MM.1S (cell line): ENCODE measurements around the gene WDSUB1.

Experiments used
- DNase-seq: peaks from one replicate; pipeline ENCODE4 v3.0.0-alpha.2; 2015
- H2AFZ ChIP-seq: fragments of 300-600 bp; sonication (generic); 2 replicates; pipeline ENCODE4 v1.6.0; 2016; ENCODE audit warnings: antibody characterized with exemption, low read length
- H3F3A ChIP-seq: fragments of 300-600 bp; sonication (generic); 2 replicates; pipeline ENCODE4 v1.6.1; 2016; ENCODE audit warnings: mild to moderate bottlenecking, antibody characterized with exemption, low read length, moderate library complexity, mixed read lengths; ENCODE audit not compliant: insufficient read depth
- H3K27ac ChIP-seq: fragments of 300-600 bp; sonication (generic); 2 replicates; pipeline ENCODE4 v1.5.1; 2016; ENCODE audit warnings: mild to moderate bottlenecking, low read length
- H3K27me3 ChIP-seq: fragments of 300-600 bp; sonication (generic); replicated peaks from 2 replicates; pipeline ENCODE4 v1.6.0; 2016; ENCODE audit warnings: low read length; ENCODE audit not compliant: insufficient read depth
- H3K36me3 ChIP-seq: fragments of 300-600 bp; sonication (generic); replicated peaks from 2 replicates; pipeline ENCODE4 v1.6.1; 2016; ENCODE audit warnings: mild to moderate bottlenecking, low read length, mixed read lengths; ENCODE audit not compliant: insufficient read depth
- H3K4me1 ChIP-seq: fragments of 300-600 bp; sonication (generic); 2 replicates; pipeline ENCODE4 v1.6.1; 2016; ENCODE audit warnings: low read length, mixed read lengths
- H3K4me2 ChIP-seq: fragments of 300-600 bp; sonication (generic); 2 replicates; pipeline ENCODE4 v1.6.0; 2016; ENCODE audit warnings: low read depth, low read length
- H3K4me3 ChIP-seq: fragments of 300-600 bp; sonication (generic); 2 replicates; pipeline ENCODE4 v1.5.1; 2016; ENCODE audit warnings: low read length, mixed read lengths
- H3K79me2 ChIP-seq: fragments of 300-600 bp; sonication (generic); 2 replicates; pipeline ENCODE4 v1.6.1; 2016; ENCODE audit warnings: mixed run types, low read length, mixed read lengths
- H3K9ac ChIP-seq: fragments of 300-600 bp; sonication (generic); 2 replicates; pipeline ENCODE4 v1.6.1; 2016; ENCODE audit warnings: low read length, mixed read lengths
- H3K9me2 ChIP-seq: fragments of 300-600 bp; sonication (generic); replicated peaks from 2 replicates; pipeline ENCODE4 v1.6.1; 2016; ENCODE audit warnings: mild to moderate bottlenecking, low read length, mixed read lengths; ENCODE audit not compliant: insufficient read depth
- H3K9me3 ChIP-seq: fragments of 300-600 bp; sonication (generic); replicated peaks from 2 replicates; pipeline ENCODE4 v1.6.1; 2016; ENCODE audit warnings: mild to moderate bottlenecking, low read length, mixed read lengths; ENCODE audit not compliant: insufficient read depth
- H4K20me1 ChIP-seq: fragments of 300-600 bp; sonication (generic); 2 replicates; pipeline ENCODE4 v1.6.1; 2016; ENCODE audit warnings: mild to moderate bottlenecking, low read length, moderate library complexity, mixed read lengths; ENCODE audit not compliant: insufficient read depth
- CTCF ChIP-seq: fragments of 300-600 bp; sonication (generic); IDR thresholded peaks from 2 replicates; pipeline ENCODE4 v1.5.1; 2016; ENCODE audit warnings: antibody characterized with exemption, low read length, mixed read lengths
- EZH2 ChIP-seq: fragments of 300-600 bp; sonication (generic); optimal IDR thresholded peaks from 2 replicates; pipeline ENCODE3; 2017; ENCODE audit warnings: low read depth, mild to moderate bottlenecking, antibody characterized with exemption, low read length, mixed read lengths
- EZH2phosphoT487 ChIP-seq: fragments of 300-600 bp; sonication (generic); IDR thresholded peaks from 2 replicates; pipeline ENCODE4 v1.6.1; 2018; ENCODE audit warnings: antibody characterized with exemption, low read length

The WDSUB1 gene

GRCh38 chr2:159243529-159243928 lies 43.0 kb downstream of the WDSUB1 start:
- Histone ChIP-seq H3K9me2 (no peaks in the 10 kb centered on the region), H3K4me2 (no peak overlapping the region), H3K9me3 (no peaks in the 10 kb centered on the region), H3K27ac (no peak overlapping the region), H3K9ac (no peak overlapping the region), H3K4me1 (no peaks in the 10 kb centered on the region), H2AFZ (no peak overlapping the region), H3K4me3 (no peak overlapping the region), H4K20me1 (no peaks in the 10 kb centered on the region), H3K36me3 (0 out of 2 replicates have a peak, but pooled peaks cover 2% of the 10 kb centered on the region), H3F3A (no peaks in the 10 kb centered on the region), H3K27me3 (no peaks in the 10 kb centered on the region), H3K79me2 (no peaks in the 10 kb centered on the region)
- no peak for TF ChIP-seq CTCF
- TF ChIP-seq EZH2phosphoT487, result no peak
- TF ChIP-seq EZH2, result no peak
- DNase-seq, result no peak

GRCh38 chr2:159234868-159235267 lies 51.6 kb downstream of the WDSUB1 start:
- no peaks in the 10 kb centered on the region for H4K20me1 ChIP-seq
- H3K4me3 ChIP-seq, result no peak overlapping the region
- H3K4me1 ChIP-seq, result no peaks in the 10 kb centered on the region
- H3K9ac ChIP-seq, result no peak overlapping the region
- H3K9me3 ChIP-seq, result no peaks in the 10 kb centered on the region
- no peaks in the 10 kb centered on the region for H3K79me2 ChIP-seq
- H3K9me2 ChIP-seq, result no peaks in the 10 kb centered on the region
- TF ChIP-seq CTCF (no peak), EZH2phosphoT487 (no peak), EZH2 (no peak)
- no peak overlapping the region for H3K27ac ChIP-seq
- H2AFZ ChIP-seq, result no peak overlapping the region
- H3K4me2 ChIP-seq, result no peak overlapping the region
- H3K27me3 ChIP-seq, result no peaks in the 10 kb centered on the region
- no peaks in the 10 kb centered on the region for H3F3A ChIP-seq
- no peak for DNase-seq
- H3K36me3 ChIP-seq, result no peaks in the 10 kb centered on the region

- TF ChIP-seq EZH2 (no peak), EZH2phosphoT487 (no peak), CTCF (no peak)
- Histone ChIP-seq H3K9ac (no peak overlapping the region), H3K79me2 (no peaks in the 10 kb centered on the region), H3F3A (no peaks in the 10 kb centered on the region), H3K27me3 (no peaks in the 10 kb centered on the region), H3K9me2 (no peaks in the 10 kb centered on the region), H3K4me3 (no peak overlapping the region), H4K20me1 (no peaks in the 10 kb centered on the region), H3K4me1 (no peaks in the 10 kb centered on the region), H3K4me2 (no peak overlapping the region), H2AFZ (no peak overlapping the region), H3K36me3 (no peaks in the 10 kb centered on the region), H3K27ac (no peak overlapping the region), H3K9me3 (no peaks in the 10 kb centered on the region)
- no peak for DNase-seq
These were observed 53.9 kb downstream of the WDSUB1 start for GRCh38 chr2:159232456-159233170.
